A549 (cell line): ENCODE results near the gene WNT7B.

ENCODE experiments used
- BHLHE40 ChIP-seq: IDR thresholded peaks from 2 replicates; pipeline ENCODE4 v1.6.1; 2012; ENCODE audit warnings: low read depth, low read length, inconsistent platforms
- CEBPB ChIP-seq, 2 experiments: fragments of >200 bp in 1 of 2; sonication (Bioruptor Twin) in 1 of 2; formaldehyde crosslinking in 1 of 2; IDR thresholded peaks; 2 replicates each; pipeline ENCODE4 v1.6.1; 2012 to 2016
- CTCF ChIP-seq: fragments of >200 bp; sonication (Bioruptor Twin); formaldehyde crosslinking; IDR thresholded peaks from 3 replicates; pipeline ENCODE4 v1.5.1; 2016
- EP300 ChIP-seq, 2 experiments: fragments of >200 bp; sonication (Bioruptor Twin); formaldehyde crosslinking; IDR thresholded peaks; 2 replicates in 1 of 2; 3 replicates in 1 of 2; pipeline ENCODE4 v1.6.1; 2016 to 2017
- HDAC2 ChIP-seq: fragments of 200-600 bp; sonication (generic); IDR thresholded peaks from 2 replicates; pipeline ENCODE4 v1.6.1; 2016
- HMGXB4 ChIP-seq: fragments of 250-450 bp; sonication (Bioruptor Pico); IDR thresholded peaks from 2 replicates; pipeline ENCODE4 v1.5.0; 2021; ENCODE audit warnings: mild to moderate bottlenecking, moderate library complexity, borderline replicate concordance
- JUN ChIP-seq, 2 experiments: fragments of >200 bp; sonication (Bioruptor Twin); formaldehyde crosslinking; IDR thresholded peaks; 2 replicates in 1 of 2; 3 replicates in 1 of 2; pipeline ENCODE4 v1.6.1; 2016 to 2017
- KDM5A ChIP-seq: fragments of 200-600 bp; sonication (generic); IDR thresholded peaks from 2 replicates; pipeline ENCODE4 v1.6.1; 2016; ENCODE audit warnings: antibody characterized with exemption, mild to moderate bottlenecking
- MAFK ChIP-seq: fragments of 450-650 bp; IDR thresholded peaks from 2 replicates; pipeline ENCODE4 v1.6.1; 2014; ENCODE audit not compliant: partially characterized antibody
- MAZ ChIP-seq: fragments of 150-350 bp; IDR thresholded peaks from 2 replicates; pipeline ENCODE4 v1.6.1; 2014; ENCODE audit warnings: antibody characterized with exemption, low read depth, low read length, borderline replicate concordance
- POLR2A ChIP-seq: IDR thresholded peaks from 2 replicates; pipeline ENCODE4 v1.6.1; 2012; ENCODE audit warnings: mild to moderate bottlenecking, low read length
- RCOR1 ChIP-seq: fragments of 150-350 bp; IDR thresholded peaks from 2 replicates; pipeline ENCODE4 v1.6.1; 2014; ENCODE audit warnings: antibody characterized with exemption, low read length, low read depth
- RNF2 ChIP-seq: fragments of 200-600 bp; sonication (generic); IDR thresholded peaks from 2 replicates; pipeline ENCODE4 v1.6.1; 2016; ENCODE audit warnings: low read depth, mild to moderate bottlenecking, antibody characterized with exemption, moderate library complexity, borderline replicate concordance
- TP53 ChIP-seq: fragments of 250-450 bp; sonication (Bioruptor Pico); IDR thresholded peaks from 2 replicates; pipeline ENCODE4 v1.5.0; 2021; ENCODE audit warnings: mild to moderate bottlenecking, moderate library complexity

- no peak for TF ChIP-seq CTCF
- TF ChIP-seq POLR2A: no peak
- TF ChIP-seq MAZ: no peak
- TF ChIP-seq RNF2: no peak
- no peak for TF ChIP-seq KDM5A
- TF ChIP-seq HMGXB4: no peak
- TF ChIP-seq RCOR1: no peak
- TF ChIP-seq JUN (IDR thresholded peaks at IDR 0.05): no peak
- no peak for TF ChIP-seq EP300 (IDR thresholded peaks at IDR 0.05)
- TF ChIP-seq CEBPB (IDR thresholded peaks at IDR 0.05): no peak
- TF ChIP-seq HDAC2: no peak
- TF ChIP-seq BHLHE40: no peak
- no peak for TF ChIP-seq TP53 (CRISPR knock-in tag)
- TF ChIP-seq MAFK: no peak
These were observed 24.6 kb upstream of the WNT7B start for GRCh38 chr22:46001426-46002106.
